Upper lobe of right lung (tissue), 1 donor: ENCODE measurements around the gene ERMP1. TPM values are rescaled to one million over a fixed set of nuclear protein-coding genes. Genes with fewer than 3 reads are reported as not detected.

Source experiments
- ATAC-seq: fragments of 200-7000 bp; cut with Tn5 transposase; one replicate; pipeline ENCODE4 v1.9.1; 2020; ENCODE audit warnings: mild to moderate bottlenecking, moderate library complexity
- DNase-seq: peaks from one replicate; pipeline ENCODE4 v3.0.0-alpha.2; 2020
- H3K27ac ChIP-seq: fragments of 200-600 bp; one replicate; pipeline ENCODE4 v1.8.0; 2022
- H3K27me3 ChIP-seq: fragments of 200-600 bp; one replicate; pipeline ENCODE4 v1.8.0; 2022; ENCODE audit warnings: mild to moderate bottlenecking
- H3K36me3 ChIP-seq: fragments of 200-600 bp; one replicate; pipeline ENCODE4 v1.8.0; 2022
- H3K4me1 ChIP-seq: fragments of 200-600 bp; one replicate; pipeline ENCODE4 v1.8.0; 2022
- H3K4me3 ChIP-seq: fragments of 200-600 bp; one replicate; pipeline ENCODE4 v1.8.0; 2022; ENCODE audit warnings: mild to moderate bottlenecking
- H3K9me3 ChIP-seq: fragments of 200-600 bp; one replicate; pipeline ENCODE4 v1.8.0; 2022
- intact Hi-C: fragments of 100-400 bp; cut with DNase I; formaldehyde crosslinking; loops from one replicate; pipeline ENCODE4 v1.11.0; 2022
- total RNA-seq: library from RNA; stranded (reverse); fragmentation: NEBNext Ultra II Directional; extraction: Animal tissue kit (Norgen Biotek cat#: 25700); gene quantifications from one replicate; pipeline ENCODE4 v1.2.1, GENCODE V29; 2021
- TF ChIP-seq, protein P1 (sequence below): fragments of 200-600 bp; IDR thresholded peaks from one replicate; pipeline ENCODE4 v1.8.0; 2022; ENCODE audit warnings: antibody characterized with exemption
- donor health status: DM: no; HTN: yes; CAD: no; lungs with severe emphysema.

The ERMP1 gene
- total RNA-seq, 1 donor from 2014 or later, result 34.8 TPM

DNA sequence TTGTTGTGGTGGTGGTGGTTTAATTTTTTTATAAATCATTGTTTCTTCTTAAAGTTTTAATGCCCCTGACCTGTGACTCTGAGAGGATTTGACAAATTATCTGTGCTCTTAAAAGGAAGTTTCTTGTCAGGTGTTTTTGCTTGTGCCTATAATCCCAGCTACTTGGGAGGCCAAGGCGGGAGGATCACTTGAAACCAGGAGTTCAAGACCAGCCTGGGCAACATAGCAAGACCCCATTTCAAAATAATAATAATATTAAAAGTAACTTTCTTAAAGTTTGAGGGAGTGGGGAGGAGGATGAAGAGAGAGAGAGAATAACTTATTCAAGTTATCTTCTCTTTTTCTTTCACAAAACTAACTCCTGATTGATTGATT lies 12.2 kb upstream of the ERMP1 start:
- ATAC-seq, result no peak

DNA sequence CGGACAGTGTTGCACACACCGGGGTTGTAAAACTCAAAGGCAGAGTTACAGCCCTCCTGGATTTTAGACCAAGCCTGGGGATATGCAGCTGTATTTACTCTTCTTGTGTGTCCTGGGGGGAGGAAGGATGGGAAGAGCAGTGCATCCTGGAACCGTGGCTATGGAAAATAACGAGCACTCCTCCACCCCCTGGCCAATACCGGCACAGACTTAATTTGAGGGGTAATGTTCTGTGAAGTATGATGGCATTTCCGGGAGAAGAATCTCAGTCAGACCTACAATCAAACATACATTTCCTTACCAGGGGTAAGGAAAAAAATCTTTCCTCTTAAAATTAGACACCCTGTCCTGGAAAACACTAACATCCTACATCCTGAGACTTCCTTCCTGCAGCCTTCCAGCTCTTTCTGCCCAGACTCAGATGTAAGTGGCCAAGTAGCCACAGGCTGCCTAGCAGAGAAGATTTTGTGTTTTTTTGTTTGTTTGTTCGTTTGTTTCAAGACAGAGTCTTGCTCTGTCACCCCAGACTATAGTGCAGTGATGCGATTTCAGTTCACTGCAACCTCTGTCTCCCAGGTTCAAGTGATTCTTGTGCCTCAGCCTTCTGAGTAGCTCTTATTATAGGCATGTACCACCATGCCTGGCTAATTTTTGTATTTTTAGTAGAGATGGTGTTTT lies 11.0 kb upstream of the ERMP1 start:
- TF ChIP-seq, protein P1, sequence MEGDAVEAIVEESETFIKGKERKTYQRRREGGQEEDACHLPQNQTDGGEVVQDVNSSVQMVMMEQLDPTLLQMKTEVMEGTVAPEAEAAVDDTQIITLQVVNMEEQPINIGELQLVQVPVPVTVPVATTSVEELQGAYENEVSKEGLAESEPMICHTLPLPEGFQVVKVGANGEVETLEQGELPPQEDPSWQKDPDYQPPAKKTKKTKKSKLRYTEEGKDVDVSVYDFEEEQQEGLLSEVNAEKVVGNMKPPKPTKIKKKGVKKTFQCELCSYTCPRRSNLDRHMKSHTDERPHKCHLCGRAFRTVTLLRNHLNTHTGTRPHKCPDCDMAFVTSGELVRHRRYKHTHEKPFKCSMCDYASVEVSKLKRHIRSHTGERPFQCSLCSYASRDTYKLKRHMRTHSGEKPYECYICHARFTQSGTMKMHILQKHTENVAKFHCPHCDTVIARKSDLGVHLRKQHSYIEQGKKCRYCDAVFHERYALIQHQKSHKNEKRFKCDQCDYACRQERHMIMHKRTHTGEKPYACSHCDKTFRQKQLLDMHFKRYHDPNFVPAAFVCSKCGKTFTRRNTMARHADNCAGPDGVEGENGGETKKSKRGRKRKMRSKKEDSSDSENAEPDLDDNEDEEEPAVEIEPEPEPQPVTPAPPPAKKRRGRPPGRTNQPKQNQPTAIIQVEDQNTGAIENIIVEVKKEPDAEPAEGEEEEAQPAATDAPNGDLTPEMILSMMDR, result peak; percentile 6
- intact Hi-C loops, result no loop called here
- Histone ChIP-seq H3K36me3 (no peaks in the 10 kb centered on the region), H3K4me1 (peaks cover 16% of the 10 kb centered on the region), H3K27me3 (no peaks in the 10 kb centered on the region), H3K27ac (peak overlapping the region; percentile 48), H3K4me3 (no peak overlapping the region), H3K9me3 (no peaks in the 10 kb centered on the region)
- no peak for DNase-seq
- ATAC-seq, result peak; percentile 57

More for the DNA sequence above, 12.2 kb upstream of the ERMP1 start:
- Histone ChIP-seq H3K27me3 (no peaks in the 10 kb centered on the region), H3K27ac (no peak overlapping the region), H3K9me3 (no peaks in the 10 kb centered on the region), H3K36me3 (no peaks in the 10 kb centered on the region), H3K4me3 (no peak overlapping the region), H3K4me1 (peaks cover 16% of the 10 kb centered on the region)
- no peak for DNase-seq
- TF ChIP-seq, protein P1, result no peak
- intact Hi-C loops, result no loop called here

DNA sequence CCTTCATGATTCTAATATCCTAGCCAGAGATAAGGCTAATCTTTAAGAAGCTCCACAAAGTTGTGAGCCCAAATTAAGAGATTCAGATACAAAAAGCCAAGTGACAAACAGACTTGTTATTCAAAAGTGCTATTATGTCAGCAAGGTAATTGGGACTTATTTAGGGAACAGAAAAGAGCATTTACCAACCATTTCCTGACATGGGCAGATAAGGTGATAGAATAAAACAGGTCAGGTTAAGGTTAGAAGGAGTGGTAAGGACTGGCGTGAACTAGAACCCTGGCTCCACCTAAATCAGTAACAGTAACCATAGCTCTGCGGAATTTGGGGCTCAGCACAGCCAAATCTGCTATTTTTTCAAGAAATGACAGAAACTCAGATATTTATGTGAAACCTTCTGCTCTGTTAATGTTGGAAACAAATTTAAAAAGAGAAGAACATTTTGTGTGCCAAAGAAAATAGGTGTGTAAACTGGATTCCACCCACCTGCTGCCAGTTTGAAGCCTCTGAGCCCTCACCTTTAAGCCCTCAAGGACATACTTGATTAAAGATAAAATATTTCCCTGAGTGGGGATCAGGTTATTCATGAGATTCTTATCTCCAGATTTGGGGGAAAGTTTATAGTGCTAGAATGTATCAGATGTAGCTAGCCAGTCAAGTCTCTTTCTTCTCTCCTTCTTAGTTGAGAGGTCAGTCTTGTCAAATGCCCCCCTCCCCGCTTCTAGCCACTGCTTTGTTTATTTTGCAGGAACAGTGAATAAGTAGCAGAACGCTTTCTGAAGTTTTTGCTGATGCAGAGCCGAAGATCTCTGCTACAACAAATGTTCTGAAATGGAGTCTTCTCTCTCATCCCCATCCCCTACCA lies 10.2 kb upstream of the ERMP1 start:
- H3K27ac ChIP-seq, result peak overlapping the region; percentile 48
- peaks cover 16% of the 10 kb centered on the region for H3K4me1 ChIP-seq
- no peaks in the 10 kb centered on the region for H3K27me3 ChIP-seq
- DNase-seq (no peak), ATAC-seq (no peak)
- TF ChIP-seq, protein P1, result no peak
- no peaks in the 10 kb centered on the region for H3K9me3 ChIP-seq
- no peaks in the 10 kb centered on the region for H3K36me3 ChIP-seq
- intact Hi-C loops, result no loop called here
- H3K4me3 ChIP-seq, result no peak overlapping the region

GRCh38 chr9:5841771-5842573 lies 9.1 kb upstream of the ERMP1 start:
- Histone ChIP-seq H3K4me3 (no peak overlapping the region), H3K27ac (no peak overlapping the region), H3K4me1 (peaks cover 16% of the 10 kb centered on the region), H3K27me3 (no peaks in the 10 kb centered on the region), H3K36me3 (no peaks in the 10 kb centered on the region), H3K9me3 (no peaks in the 10 kb centered on the region)
- no peak for ATAC-seq
- TF ChIP-seq, protein P1, result no peak
- no peak for DNase-seq
- intact Hi-C loops, result no loop called here

GRCh38 chr9:5840788-5841187 lies 7.9 kb upstream of the ERMP1 start:
- Histone ChIP-seq H3K4me1 (peaks cover 16% of the 10 kb centered on the region), H3K36me3 (no peaks in the 10 kb centered on the region), H3K27ac (no peak overlapping the region), H3K27me3 (no peaks in the 10 kb centered on the region), H3K9me3 (no peaks in the 10 kb centered on the region), H3K4me3 (no peak overlapping the region)
- DNase-seq (no peak), ATAC-seq (no peak)
- intact Hi-C loops, result no loop called here
- TF ChIP-seq, protein P1, result no peak
